ENCODE measurements around the gene ISYNA1. TPM values are rescaled to one million over a fixed set of nuclear protein-coding genes. Genes with fewer than 3 reads are reported as not detected.
A peak's percentile ranks its signal among the peaks of the same experiment; 100 is the strongest.

ISYNA1 gene
- total RNA-seq, 2 donors from 2014 or later, result 24.1 to 49.4 TPM

DNA sequence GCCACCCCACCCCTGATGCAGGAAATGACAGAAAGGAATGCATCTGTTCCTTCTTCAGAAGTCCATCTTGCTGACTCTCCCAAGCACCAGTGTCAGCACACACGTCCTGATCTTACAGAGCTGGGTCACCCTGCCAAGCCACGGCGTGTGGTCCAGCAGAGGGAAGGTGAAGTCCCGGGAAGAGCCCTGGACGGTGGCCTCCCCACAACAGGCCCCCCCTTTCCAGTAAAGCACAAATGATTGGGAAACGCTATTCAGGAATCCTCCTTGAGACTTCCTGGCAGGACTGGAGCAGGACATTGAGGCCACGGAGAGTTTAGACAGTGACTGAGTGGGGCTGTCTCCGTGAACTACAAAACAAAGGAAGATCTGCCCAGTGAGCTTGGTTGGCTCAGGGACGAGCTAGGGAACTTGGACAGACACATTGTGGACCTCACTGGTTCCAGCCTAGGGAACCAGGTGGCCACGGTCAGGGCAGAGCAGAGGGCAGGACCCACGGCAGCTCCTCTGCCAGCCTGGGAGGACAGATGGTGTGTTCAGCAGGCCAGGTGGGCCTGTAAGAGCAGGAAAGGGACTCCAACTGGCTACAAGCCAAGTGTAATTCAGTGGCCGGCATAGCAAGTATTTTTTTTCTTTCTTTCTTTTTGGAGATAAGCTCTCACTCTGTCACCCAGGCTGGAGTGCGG is 42.2 kb upstream of the ISYNA1 start:
- Histone ChIP-seq H3K36me3 (no peaks in the 10 kb centered on the region), H3K4me1 (peaks cover 0 to 66% of the 10 kb centered on the region in 2 donors), H3K4me3 (no peak overlapping the region), H3K27me3 (no peaks in the 10 kb centered on the region), H3K27ac (peak overlapping the region; percentile 78 to 90), H3K9me3 (no peaks in the 10 kb centered on the region)
- TF ChIP-seq, protein P1, sequence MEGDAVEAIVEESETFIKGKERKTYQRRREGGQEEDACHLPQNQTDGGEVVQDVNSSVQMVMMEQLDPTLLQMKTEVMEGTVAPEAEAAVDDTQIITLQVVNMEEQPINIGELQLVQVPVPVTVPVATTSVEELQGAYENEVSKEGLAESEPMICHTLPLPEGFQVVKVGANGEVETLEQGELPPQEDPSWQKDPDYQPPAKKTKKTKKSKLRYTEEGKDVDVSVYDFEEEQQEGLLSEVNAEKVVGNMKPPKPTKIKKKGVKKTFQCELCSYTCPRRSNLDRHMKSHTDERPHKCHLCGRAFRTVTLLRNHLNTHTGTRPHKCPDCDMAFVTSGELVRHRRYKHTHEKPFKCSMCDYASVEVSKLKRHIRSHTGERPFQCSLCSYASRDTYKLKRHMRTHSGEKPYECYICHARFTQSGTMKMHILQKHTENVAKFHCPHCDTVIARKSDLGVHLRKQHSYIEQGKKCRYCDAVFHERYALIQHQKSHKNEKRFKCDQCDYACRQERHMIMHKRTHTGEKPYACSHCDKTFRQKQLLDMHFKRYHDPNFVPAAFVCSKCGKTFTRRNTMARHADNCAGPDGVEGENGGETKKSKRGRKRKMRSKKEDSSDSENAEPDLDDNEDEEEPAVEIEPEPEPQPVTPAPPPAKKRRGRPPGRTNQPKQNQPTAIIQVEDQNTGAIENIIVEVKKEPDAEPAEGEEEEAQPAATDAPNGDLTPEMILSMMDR (IDR thresholded peaks at IDR 0.05), result no peak
- peak; percentile 91 for DNase-seq (ENCODE audit: low spot score)

DNA sequence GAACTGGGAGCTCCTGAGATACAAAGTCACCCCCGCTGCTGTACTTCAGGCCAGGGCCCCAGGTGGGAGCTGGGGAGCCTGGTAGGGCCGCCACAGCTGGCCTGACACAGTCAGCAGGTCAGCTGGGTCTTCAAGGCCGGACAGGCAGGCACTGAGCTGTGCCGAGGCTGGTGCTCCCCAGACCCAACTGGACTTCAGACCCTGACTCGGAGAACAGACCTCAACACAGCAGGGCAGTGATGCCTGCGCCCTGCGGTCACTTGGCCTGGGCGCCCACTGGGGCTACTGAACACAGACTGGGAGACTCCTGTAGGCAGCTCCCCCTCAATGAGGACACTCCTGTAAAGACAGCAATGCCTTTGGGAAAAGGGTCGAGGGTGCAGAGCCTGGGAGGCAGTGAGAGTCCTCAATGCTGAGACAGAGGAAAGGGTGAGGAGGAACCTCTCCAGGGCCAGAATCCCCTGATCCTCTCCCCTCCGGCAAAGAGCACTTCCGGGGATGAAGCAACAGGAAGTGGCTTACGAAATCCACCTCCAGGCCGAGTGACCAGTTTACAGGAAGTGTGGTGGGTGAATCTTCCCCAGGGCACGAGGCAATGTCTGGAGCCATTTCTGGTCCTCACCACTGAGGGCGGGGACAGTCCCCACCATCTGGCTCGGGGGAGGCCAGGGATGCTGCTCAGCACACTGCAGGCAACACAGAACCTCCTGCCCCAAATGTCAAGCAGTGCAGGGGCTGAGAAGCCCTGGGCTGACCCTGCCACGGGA is 40.8 kb upstream of the ISYNA1 start:
- TF ChIP-seq, protein P1 (IDR thresholded peaks at IDR 0.05), result no peak
- H3K4me1 ChIP-seq, result peaks cover 0 to 66% of the 10 kb centered on the region in 2 donors
- DNase-seq (ENCODE audit: low spot score), result peak; percentile 93
- no peaks in the 10 kb centered on the region for H3K36me3 ChIP-seq
- H3K9me3 ChIP-seq, result no peaks in the 10 kb centered on the region
- H3K27ac ChIP-seq, result peak overlapping the region; percentile 78 to 90
- no peaks in the 10 kb centered on the region for H3K27me3 ChIP-seq
- no peak overlapping the region for H3K4me3 ChIP-seq

DNA sequence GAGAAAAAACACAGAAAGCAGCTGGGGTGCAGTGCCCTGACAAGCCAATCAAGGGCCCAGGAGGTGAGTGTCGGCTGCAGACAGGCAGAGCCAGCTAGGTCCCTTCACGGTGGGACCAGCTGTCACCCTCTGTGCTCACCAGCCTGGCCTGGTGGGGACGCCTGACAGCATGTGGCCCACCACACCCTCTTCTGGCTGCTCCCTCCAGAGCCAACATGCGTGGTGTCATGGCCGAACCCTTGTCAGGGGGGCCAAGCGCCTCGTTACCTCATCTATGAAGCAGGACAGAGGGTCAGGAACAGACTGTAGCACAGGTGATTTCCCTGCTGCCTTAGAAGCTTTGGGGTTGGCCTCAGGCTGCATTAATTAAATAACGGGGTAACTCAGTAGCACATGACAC is 40.0 kb upstream of the ISYNA1 start:
- Histone ChIP-seq H3K36me3 (no peaks in the 10 kb centered on the region), H3K27ac (peak overlapping the region; percentile 78 to 90), H3K4me3 (no peak overlapping the region), H3K27me3 (no peaks in the 10 kb centered on the region), H3K4me1 (peaks cover 0 to 66% of the 10 kb centered on the region in 2 donors), H3K9me3 (no peaks in the 10 kb centered on the region)
- TF ChIP-seq, protein P1 (IDR thresholded peaks at IDR 0.05), result no peak
- no peak for DNase-seq (ENCODE audit: low spot score)

DNA sequence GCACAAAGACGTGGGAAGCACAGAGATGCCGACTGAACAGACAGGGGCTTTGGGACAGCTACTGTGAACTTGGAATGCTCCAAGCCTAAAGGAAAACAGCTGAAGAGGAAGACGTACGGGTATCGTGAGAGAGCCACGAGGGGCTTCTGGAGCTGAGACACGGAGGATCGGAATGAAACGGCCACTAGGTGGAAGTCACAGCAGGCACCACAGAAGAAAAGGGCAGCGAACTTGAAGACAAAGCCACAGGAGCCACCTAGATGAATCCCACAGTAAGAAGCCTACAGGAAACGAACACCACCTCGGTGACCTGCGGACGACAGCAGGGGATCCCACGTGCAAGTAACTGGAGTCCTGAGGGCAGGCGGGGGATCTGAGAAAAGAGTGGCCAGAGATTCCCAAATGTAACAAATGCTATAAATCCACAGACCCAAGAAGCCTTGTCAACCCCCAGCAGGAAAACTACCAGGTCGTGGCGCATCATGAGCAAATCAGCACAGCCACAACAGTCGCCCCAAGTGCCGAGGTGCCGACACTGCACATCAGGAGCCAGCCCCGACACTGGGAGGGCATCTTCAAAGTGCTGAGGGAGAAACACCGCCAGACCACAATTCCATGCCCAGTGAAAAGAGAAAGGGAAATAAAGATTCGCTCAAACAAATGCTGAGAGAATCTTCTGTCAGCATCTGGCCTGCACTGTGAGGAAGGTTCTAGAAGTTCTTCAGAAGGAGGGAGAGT is 39.3 kb upstream of the ISYNA1 start:
- Histone ChIP-seq H3K4me1 (peaks cover 0 to 63% of the 10 kb centered on the region in 2 donors), H3K27me3 (no peaks in the 10 kb centered on the region), H3K9me3 (no peaks in the 10 kb centered on the region), H3K36me3 (peaks cover 4% of the 10 kb centered on the region), H3K4me3 (no peak overlapping the region), H3K27ac (peak overlapping the region; percentile 7 to 90)
- TF ChIP-seq, protein P1 (IDR thresholded peaks at IDR 0.05), result no peak
- no peak for DNase-seq (ENCODE audit: low spot score)

DNA sequence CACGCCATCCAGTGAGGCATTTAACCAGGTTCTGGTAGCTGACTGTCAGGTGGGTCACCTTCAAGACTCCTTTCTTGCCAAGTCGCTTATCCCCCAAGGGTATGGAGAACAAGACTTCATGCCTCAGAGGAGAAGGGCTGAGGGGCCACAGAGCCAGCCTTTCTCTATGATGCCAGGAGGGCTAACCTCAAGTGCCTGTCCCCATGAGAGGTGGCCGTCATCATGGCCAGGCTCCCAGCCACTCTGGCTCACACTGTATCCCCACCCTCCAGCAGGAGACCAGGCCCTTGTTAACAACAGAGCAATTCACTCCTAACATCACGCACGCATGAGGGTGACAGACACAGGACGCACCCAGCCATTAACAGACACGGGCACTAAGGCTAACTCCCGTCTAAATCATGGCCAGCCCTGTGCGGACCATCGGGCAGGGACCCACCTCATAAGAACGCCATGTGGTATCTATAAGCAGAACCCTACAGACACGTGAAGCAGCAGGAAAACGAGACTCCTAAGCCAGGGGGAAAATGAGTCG is 38.6 kb upstream of the ISYNA1 start:
- no peak overlapping the region for H3K4me3 ChIP-seq
- no peaks in the 10 kb centered on the region for H3K9me3 ChIP-seq
- peak overlapping the region; percentile 7 to 90 for H3K27ac ChIP-seq
- H3K36me3 ChIP-seq, result peaks cover 10% of the 10 kb centered on the region
- H3K27me3 ChIP-seq, result no peaks in the 10 kb centered on the region
- DNase-seq (ENCODE audit: low spot score), result no peak
- peaks cover 0 to 63% of the 10 kb centered on the region in 2 donors for H3K4me1 ChIP-seq
- TF ChIP-seq, protein P1 (IDR thresholded peaks at IDR 0.05), result no peak

All from right atrium auricular region (tissue), 2 donors.